ENCODE measurements around the gene COG3. TPM values are rescaled to one million over a fixed set of nuclear protein-coding genes. Genes with fewer than 3 reads are reported as not detected.

COG3 gene
- total RNA-seq, 1 experiment from 2014 or later, result 17.7 TPM

DNA sequence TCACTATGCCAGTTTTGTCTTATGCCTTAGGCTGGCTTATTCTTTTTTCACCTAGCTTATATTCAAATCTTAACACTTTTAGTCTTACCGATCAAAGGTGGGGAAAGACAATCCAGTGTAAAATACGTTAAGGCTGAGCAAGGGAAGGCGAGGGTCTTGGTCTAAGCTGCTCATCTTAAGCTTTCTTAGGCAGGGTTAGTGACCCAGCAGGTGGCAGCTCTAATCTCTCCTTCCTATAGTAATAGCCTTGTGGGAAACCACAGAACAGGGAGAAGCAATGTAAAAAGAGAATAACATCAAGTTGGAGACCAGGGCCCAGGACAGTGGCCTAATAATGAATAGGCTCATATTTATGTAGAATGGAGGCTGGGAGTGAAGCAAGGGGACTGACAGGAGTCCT lies 45.9 kb downstream of the COG3 start:
- H3K27me3 ChIP-seq (ENCODE audit: control insufficient read depth, insufficient read depth, low read length), result no peaks in the 10 kb centered on the region
- peaks cover 10% of the 10 kb centered on the region for H3K36me3 ChIP-seq (replicated peaks; ENCODE audit: control insufficient read depth, insufficient read depth, low read length)
- DNase-seq, result peak; percentile 26
- no peak overlapping the region for H3K4me3 ChIP-seq (ENCODE audit: insufficient read depth, low read depth, low read length)

GRCh38 chr13:45511310-45512097 lies 46.8 kb downstream of the COG3 start:
- Histone ChIP-seq H3K27me3 (ENCODE audit: control insufficient read depth, insufficient read depth, low read length) (no peaks in the 10 kb centered on the region), H3K4me3 (ENCODE audit: insufficient read depth, low read depth, low read length) (no peak overlapping the region), H3K36me3 (replicated peaks; ENCODE audit: control insufficient read depth, insufficient read depth, low read length) (peaks cover 15% of the 10 kb centered on the region)
- DNase-seq, result peak; percentile 49

DNA sequence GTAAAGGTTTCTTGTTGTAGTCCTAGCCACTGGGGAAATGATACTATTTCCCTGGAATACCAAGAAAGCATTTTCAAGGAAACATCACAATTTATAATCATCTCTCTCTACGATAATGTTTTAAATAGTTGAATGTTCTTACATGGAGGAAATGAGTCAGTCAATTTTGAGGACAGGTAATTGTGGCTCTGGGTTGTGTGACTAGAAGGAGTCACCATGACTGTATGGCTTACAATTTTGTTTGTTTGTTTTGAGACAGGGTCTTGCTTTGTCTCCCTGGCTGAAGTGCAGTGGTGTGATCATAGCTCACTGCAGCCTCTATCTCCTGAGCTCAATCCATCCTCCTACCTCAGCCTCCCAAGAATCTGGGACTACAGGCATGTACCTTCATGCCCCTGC lies 47.4 kb downstream of the COG3 start:
- H3K36me3 ChIP-seq (replicated peaks; ENCODE audit: control insufficient read depth, insufficient read depth, low read length), result peaks cover 16% of the 10 kb centered on the region

DNA sequence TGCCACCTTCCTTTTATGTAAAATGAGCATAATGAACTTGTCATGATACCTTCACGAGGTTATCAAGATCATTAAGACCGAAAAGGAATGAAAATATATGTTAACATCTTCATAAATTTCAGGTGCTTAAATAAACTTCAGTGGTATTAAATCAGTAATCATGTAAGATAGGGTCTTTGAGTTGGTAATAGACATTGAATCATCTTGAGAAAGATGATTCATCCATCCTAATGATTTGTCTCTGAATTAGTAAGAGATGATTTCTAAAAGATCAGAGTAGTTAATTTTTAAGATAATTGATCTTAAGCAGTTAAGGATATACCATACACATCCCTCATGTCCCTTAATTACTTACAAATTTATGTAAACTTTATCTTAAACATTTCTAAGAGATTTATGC lies 52.0 kb downstream of the COG3 start:
- H3K27me3 ChIP-seq (ENCODE audit: control insufficient read depth, insufficient read depth, low read length), result no peaks in the 10 kb centered on the region
- DNase-seq, result no peak
- H3K4me3 ChIP-seq (ENCODE audit: insufficient read depth, low read depth, low read length), result no peak overlapping the region
- peaks cover 16% of the 10 kb centered on the region for H3K36me3 ChIP-seq (replicated peaks; ENCODE audit: control insufficient read depth, insufficient read depth, low read length)

More for the DNA sequence above, 47.4 kb downstream of the COG3 start:
- H3K27me3 ChIP-seq (ENCODE audit: control insufficient read depth, insufficient read depth, low read length), result no peaks in the 10 kb centered on the region
- no peak overlapping the region for H3K4me3 ChIP-seq (ENCODE audit: insufficient read depth, low read depth, low read length)
- no peak for DNase-seq

- H3K4me3 ChIP-seq (ENCODE audit: insufficient read depth, low read depth, low read length), result no peak overlapping the region
- no peaks in the 10 kb centered on the region for H3K27me3 ChIP-seq (ENCODE audit: control insufficient read depth, insufficient read depth, low read length)
- no peak for DNase-seq
- peaks cover 7% of the 10 kb centered on the region for H3K36me3 ChIP-seq (replicated peaks; ENCODE audit: control insufficient read depth, insufficient read depth, low read length)
Measured at GRCh38 chr13:45518525-45519245, 53.9 kb downstream of the COG3 start.

GRCh38 chr13:45519493-45519892 lies 54.8 kb downstream of the COG3 start:
- peaks cover 7% of the 10 kb centered on the region for H3K36me3 ChIP-seq (replicated peaks; ENCODE audit: control insufficient read depth, insufficient read depth, low read length)
- no peaks in the 10 kb centered on the region for H3K27me3 ChIP-seq (ENCODE audit: control insufficient read depth, insufficient read depth, low read length)

DNA sequence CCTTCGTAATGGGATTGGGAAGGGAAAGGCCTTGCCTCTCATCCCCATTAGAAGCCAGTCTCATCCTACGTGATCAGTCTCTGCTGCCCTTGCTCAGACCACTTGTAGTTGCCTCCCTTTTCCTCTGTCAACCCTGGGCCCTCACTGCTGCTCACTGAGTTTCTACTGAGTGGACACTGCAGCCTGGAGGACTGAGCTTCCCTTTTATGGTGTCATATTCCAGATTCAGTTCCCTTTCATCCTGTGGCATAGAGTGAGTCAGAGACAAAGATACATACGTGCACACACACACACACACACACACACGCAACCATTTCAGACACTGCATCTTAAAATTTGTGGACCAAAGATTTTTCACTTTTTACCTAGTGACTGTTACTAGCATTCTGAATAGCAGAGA lies 56.6 kb downstream of the COG3 start:
- H3K36me3 ChIP-seq (replicated peaks; ENCODE audit: control insufficient read depth, insufficient read depth, low read length), result peaks cover 2% of the 10 kb centered on the region; the same call in 1 of the 2 replicates
- H3K27me3 ChIP-seq (ENCODE audit: control insufficient read depth, insufficient read depth, low read length), result no peaks in the 10 kb centered on the region
- no peak for DNase-seq
- H3K4me3 ChIP-seq (ENCODE audit: insufficient read depth, low read depth, low read length), result no peak overlapping the region

More at GRCh38 chr13:45519493-45519892, 54.8 kb downstream of the COG3 start:
- no peak for DNase-seq
- no peak overlapping the region for H3K4me3 ChIP-seq (ENCODE audit: insufficient read depth, low read depth, low read length)

DNA sequence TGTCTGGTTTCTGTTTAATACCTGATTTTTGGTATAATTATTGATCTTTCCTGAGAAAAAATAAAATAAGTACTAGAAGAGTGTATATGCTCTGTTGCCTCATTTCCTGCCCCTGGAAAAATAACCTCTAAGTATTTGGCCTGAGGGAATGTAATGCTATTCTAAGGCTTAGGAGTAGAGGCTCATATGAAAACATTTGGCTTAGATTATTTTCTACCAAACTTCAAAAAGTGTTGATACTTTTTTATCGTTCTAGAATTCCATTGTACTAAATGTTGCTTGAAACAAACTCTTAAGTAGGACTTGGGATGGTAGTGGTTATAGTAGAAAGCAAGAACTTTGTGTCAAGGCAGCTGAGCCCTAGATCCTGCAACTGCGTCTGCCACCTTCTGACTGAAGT lies 57.8 kb downstream of the COG3 start:
- DNase-seq, result no peak
- no peak overlapping the region for H3K4me3 ChIP-seq (ENCODE audit: insufficient read depth, low read depth, low read length)
- H3K27me3 ChIP-seq (ENCODE audit: control insufficient read depth, insufficient read depth, low read length), result no peaks in the 10 kb centered on the region
- no peaks in the 10 kb centered on the region; the same call in none of the 2 replicates for H3K36me3 ChIP-seq (replicated peaks; ENCODE audit: control insufficient read depth, insufficient read depth, low read length)

DNA sequence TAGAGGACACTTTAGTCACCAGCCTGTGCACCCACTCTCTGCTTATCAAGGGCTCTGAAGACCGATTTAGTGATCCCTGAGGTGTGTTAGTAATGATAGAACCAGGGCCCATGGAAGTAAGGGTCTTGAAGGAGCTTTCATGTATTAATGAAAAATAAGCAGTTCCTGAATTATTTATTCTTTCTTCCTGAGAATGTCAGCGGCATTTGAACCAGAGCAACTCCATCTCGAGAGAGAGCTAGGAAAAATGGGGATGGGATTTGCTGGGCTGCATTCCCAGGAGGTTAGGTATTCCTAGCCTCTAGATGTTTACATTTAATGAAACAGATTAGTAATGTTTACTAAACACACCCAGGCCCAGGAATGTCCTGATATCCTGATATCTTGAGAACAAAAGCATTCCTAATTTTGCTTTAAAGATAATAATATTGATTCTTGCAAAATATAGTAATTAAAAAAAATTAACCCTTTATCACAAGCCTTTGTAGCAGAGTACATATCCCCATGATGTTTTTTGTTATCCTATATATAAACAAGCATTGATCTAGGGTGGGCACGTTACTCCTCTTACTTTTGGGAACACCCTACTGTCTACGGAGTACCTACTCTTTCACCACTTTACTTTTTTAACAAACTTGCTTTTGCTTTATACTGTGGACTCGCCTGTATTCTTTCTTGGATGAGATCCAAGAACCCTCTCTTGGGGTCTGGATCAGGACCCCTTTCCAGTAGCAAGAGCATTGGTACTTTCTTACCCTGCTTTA lies 63.1 kb downstream of the COG3 start:
- DNase-seq, result no peak
- Histone ChIP-seq H3K36me3 (replicated peaks; ENCODE audit: control insufficient read depth, insufficient read depth, low read length) (peaks cover 1% of the 10 kb centered on the region), H3K27me3 (ENCODE audit: control insufficient read depth, insufficient read depth, low read length) (no peaks in the 10 kb centered on the region), H3K4me3 (ENCODE audit: insufficient read depth, low read depth, low read length) (no peak overlapping the region)

- no peak overlapping the region for H3K4me3 ChIP-seq (ENCODE audit: insufficient read depth, low read depth, low read length)
- DNase-seq, result no peak
- H3K27me3 ChIP-seq (ENCODE audit: control insufficient read depth, insufficient read depth, low read length), result no peaks in the 10 kb centered on the region
- H3K36me3 ChIP-seq (replicated peaks; ENCODE audit: control insufficient read depth, insufficient read depth, low read length), result peaks cover 6% of the 10 kb centered on the region
Measured at GRCh38 chr13:45529758-45530157, 65.0 kb downstream of the COG3 start.

DNA sequence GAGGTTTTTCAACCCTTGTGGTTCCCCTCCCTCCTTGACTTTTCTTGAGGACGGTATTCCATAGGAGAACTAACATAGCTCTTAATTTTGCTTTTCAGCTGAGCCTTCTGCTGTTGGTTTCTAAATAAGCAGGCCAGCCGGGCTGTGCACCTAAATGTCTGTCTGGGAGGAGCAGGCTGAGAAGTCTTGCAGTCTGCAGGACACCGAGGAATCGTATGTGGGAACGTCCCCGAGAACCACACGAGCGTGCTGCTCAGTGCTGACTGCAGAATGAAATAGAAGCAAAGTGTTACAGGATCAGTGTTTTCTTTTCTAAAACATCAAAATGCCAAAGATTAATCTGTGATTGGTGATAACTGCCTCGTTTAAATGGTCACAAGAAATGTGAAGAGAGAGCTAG lies 69.9 kb downstream of the COG3 start:
- no peak for DNase-seq
- Histone ChIP-seq H3K36me3 (replicated peaks; ENCODE audit: control insufficient read depth, insufficient read depth, low read length) (peaks cover 10% of the 10 kb centered on the region), H3K27me3 (ENCODE audit: control insufficient read depth, insufficient read depth, low read length) (no peaks in the 10 kb centered on the region), H3K4me3 (ENCODE audit: insufficient read depth, low read depth, low read length) (no peak overlapping the region)

DNA sequence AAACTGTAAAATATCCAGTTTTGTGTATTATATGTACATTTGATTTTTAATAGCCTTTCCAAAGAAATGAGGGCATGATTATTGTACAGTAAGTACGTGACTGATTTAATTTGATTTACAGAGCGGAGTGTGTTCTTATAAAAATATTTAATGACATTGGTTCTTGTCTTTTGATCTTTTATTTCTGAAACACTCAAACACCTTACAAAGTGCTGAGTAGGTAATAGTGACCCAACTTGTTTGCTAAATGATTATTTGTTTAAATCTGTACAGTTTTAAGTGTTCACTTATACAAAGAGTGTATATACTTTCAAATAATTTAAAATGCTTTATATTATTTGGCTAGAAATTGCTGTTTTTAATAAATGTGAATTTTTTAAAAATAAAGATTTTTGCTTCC lies 71.5 kb downstream of the COG3 start:
- DNase-seq, result no peak
- Histone ChIP-seq H3K36me3 (replicated peaks; ENCODE audit: control insufficient read depth, insufficient read depth, low read length) (peaks cover 10% of the 10 kb centered on the region), H3K4me3 (ENCODE audit: insufficient read depth, low read depth, low read length) (no peak overlapping the region), H3K27me3 (ENCODE audit: control insufficient read depth, insufficient read depth, low read length) (no peaks in the 10 kb centered on the region)

GRCh38 chr13:45537516-45537915 lies 72.8 kb downstream of the COG3 start:
- H3K27me3 ChIP-seq (ENCODE audit: control insufficient read depth, insufficient read depth, low read length), result no peaks in the 10 kb centered on the region
- no peak overlapping the region for H3K4me3 ChIP-seq (ENCODE audit: insufficient read depth, low read depth, low read length)
- DNase-seq, result no peak
- H3K36me3 ChIP-seq (replicated peaks; ENCODE audit: control insufficient read depth, insufficient read depth, low read length), result peaks cover 8% of the 10 kb centered on the region

GRCh38 chr13:45538382-45538781 lies 73.6 kb downstream of the COG3 start:
- Histone ChIP-seq H3K27me3 (ENCODE audit: control insufficient read depth, insufficient read depth, low read length) (no peaks in the 10 kb centered on the region), H3K4me3 (ENCODE audit: insufficient read depth, low read depth, low read length) (no peak overlapping the region), H3K36me3 (replicated peaks; ENCODE audit: control insufficient read depth, insufficient read depth, low read length) (peaks cover 8% of the 10 kb centered on the region)
- no peak for DNase-seq
